ENCODE data around the gene AURKA.

DNA sequence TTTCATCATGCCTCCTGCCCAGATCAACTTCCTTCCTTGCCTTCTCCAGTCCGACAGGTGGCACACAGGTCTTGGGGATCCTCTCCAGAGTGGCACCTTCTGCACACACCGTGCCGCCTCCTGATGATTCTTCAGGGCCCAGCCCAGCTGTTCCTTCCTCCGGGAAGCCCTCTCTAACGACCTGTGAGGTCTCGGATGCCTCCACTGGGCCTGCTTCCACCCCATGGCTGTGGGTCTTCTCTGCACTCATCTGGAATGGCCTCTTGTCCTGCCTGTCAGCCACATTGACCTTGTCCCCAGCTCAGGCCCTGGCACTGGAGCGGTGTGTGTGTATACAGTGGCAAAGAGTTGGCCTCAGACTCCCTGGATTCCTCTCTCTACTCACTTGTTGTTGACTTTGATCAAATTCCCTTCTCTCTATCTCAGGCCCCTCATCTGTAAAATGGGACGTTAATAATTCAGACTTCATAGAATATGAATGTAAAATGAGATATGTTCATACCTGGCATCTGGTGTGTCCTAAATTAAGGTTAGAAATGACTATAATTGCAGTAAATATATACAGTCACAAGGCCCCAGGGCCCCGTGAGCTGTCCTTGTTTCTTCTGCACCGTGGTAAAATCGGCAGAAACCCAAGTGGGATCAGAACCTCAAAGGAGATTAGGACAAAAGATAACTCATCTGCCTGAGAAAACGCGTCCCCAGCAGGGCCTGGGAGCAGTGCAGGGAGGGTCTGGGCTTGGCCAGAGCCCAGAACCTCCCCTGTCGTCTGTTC lies 31.7 kb downstream of the AURKA start:
- no peak for TF ChIP-seq POLR2A (IDR thresholded peaks at IDR 0.05)
- TF ChIP-seq, protein P1, sequence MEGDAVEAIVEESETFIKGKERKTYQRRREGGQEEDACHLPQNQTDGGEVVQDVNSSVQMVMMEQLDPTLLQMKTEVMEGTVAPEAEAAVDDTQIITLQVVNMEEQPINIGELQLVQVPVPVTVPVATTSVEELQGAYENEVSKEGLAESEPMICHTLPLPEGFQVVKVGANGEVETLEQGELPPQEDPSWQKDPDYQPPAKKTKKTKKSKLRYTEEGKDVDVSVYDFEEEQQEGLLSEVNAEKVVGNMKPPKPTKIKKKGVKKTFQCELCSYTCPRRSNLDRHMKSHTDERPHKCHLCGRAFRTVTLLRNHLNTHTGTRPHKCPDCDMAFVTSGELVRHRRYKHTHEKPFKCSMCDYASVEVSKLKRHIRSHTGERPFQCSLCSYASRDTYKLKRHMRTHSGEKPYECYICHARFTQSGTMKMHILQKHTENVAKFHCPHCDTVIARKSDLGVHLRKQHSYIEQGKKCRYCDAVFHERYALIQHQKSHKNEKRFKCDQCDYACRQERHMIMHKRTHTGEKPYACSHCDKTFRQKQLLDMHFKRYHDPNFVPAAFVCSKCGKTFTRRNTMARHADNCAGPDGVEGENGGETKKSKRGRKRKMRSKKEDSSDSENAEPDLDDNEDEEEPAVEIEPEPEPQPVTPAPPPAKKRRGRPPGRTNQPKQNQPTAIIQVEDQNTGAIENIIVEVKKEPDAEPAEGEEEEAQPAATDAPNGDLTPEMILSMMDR (IDR thresholded peaks at IDR 0.05) = no peak

Data from thyroid gland (tissue), 4 donors.